Measurements from ENCODE around the gene PCDHGA9.

GRCh38 chr5:141439411-141440141 lies 37.0 kb downstream of the PCDHGA9 start:
- TF ChIP-seq CTCF (conservative IDR thresholded peaks at IDR 0.05) (no peak), ZFX (IDR thresholded peaks at IDR 0.05) (no peak)

Measured in C4-2B (cell line).